Activated CD8-positive, alpha-beta memory T cell treated with anti-CD3 and anti-CD28 coated beads, Interleukin-2, amount 10 ng/mL, durations not matched to agents 7 days and 5 days (primary cell): Measurements from ENCODE around the gene MXD4. TPM values are rescaled to one million over a fixed set of nuclear protein-coding genes. Genes with fewer than 3 reads are reported as not detected.

ENCODE experiments used
- ATAC-seq: fragments of 150-1000 bp; cut with Tn5 transposase; one replicate; pipeline ENCODE4 v1.10.0; 2021; ENCODE audit warnings: moderate library complexity
- CTCF ChIA-PET: fragments of 350-600 bp; sonication (Branson Sonifier 250); formaldehyde crosslinking; loops from one replicate; lab custom pipeline; 2021; ENCODE audit warnings: antibody characterized with exemption; lab: Charles Lee
- DNase-seq: peaks from one replicate; pipeline ENCODE4 v3.0.0-alpha.2; 2020
- H3K27ac Mint-ChIP-seq: one replicate; pipeline ENCODE4 v1.8.0; 2021; ENCODE audit warnings: mild to moderate bottlenecking, mixed read lengths
- H3K27me3 Mint-ChIP-seq: one replicate; pipeline ENCODE4 v1.8.0; 2021; ENCODE audit warnings: mixed read lengths
- H3K36me3 Mint-ChIP-seq: one replicate; pipeline ENCODE4 v1.8.0; 2021; ENCODE audit warnings: mild to moderate bottlenecking, mixed read lengths
- H3K4me1 Mint-ChIP-seq: one replicate; pipeline ENCODE4 v1.8.0; 2021; ENCODE audit warnings: mixed read lengths
- H3K4me3 Mint-ChIP-seq: one replicate; pipeline ENCODE4 v1.8.0; 2021; ENCODE audit warnings: mild to moderate bottlenecking, moderate library complexity, mixed read lengths
- H3K9me3 Mint-ChIP-seq: one replicate; pipeline ENCODE4 v1.8.0; 2022; ENCODE audit warnings: low read depth, mixed read lengths
- total RNA-seq, 2 experiments: library from RNA; stranded (reverse); gene quantifications; one replicate each; pipeline ENCODE4 v1.2.3, GENCODE V29; 2021

The MXD4 gene
- total RNA-seq, 2 experiments from 2014 or later = 13.7 to 14.3 TPM

- no peaks in the 10 kb centered on the region for H3K9me3 Mint-ChIP-seq
- H3K4me3 Mint-ChIP-seq = no peak overlapping the region
- H3K36me3 Mint-ChIP-seq = no peaks in the 10 kb centered on the region
- H3K27ac Mint-ChIP-seq = no peak overlapping the region
- ATAC-seq (no peak), DNase-seq (no peak)
- peaks cover 1% of the 10 kb centered on the region for H3K4me1 Mint-ChIP-seq
- H3K27me3 Mint-ChIP-seq = no peaks in the 10 kb centered on the region
- CTCF ChIA-PET = interaction anchor here (0.8 kb wide), 1 partner anchor 182 kb away, joined by 3 read pairs; no protein-coding TSS in a partner anchor
Measured at GRCh38 chr4:2259541-2260343, 2.2 kb downstream of the MXD4 start.

GRCh38 chr4:2259036-2259540 is 2.8 kb downstream of the MXD4 start:
- no peak for DNase-seq
- peaks cover 1% of the 10 kb centered on the region for H3K4me1 Mint-ChIP-seq

GRCh38 chr4:2258091-2259035 is 3.5 kb downstream of the MXD4 start:
- CTCF ChIA-PET = interaction anchor here (0.8 kb wide), 1 partner anchor 183 kb away, joined by 3 read pairs; no protein-coding TSS in a partner anchor
- DNase-seq = peak; percentile 39
- Mint-ChIP-seq H3K27ac (no peak overlapping the region), H3K27me3 (no peaks in the 10 kb centered on the region), H3K4me1 (peaks cover 1% of the 10 kb centered on the region), H3K36me3 (no peaks in the 10 kb centered on the region), H3K4me3 (no peak overlapping the region), H3K9me3 (no peaks in the 10 kb centered on the region)
- no peak for ATAC-seq

More at GRCh38 chr4:2259036-2259540, 2.8 kb downstream of the MXD4 start:
- Mint-ChIP-seq H3K27me3 (no peaks in the 10 kb centered on the region), H3K27ac (no peak overlapping the region), H3K4me3 (no peak overlapping the region), H3K36me3 (no peaks in the 10 kb centered on the region), H3K9me3 (no peaks in the 10 kb centered on the region)
- CTCF ChIA-PET = interaction anchor here (0.8 kb wide), 1 partner anchor 183 kb away, joined by 3 read pairs; no protein-coding TSS in a partner anchor
- no peak for ATAC-seq

- DNase-seq (peak; percentile 38), ATAC-seq (no peak)
- Mint-ChIP-seq H3K36me3 (no peaks in the 10 kb centered on the region), H3K4me1 (no peaks in the 10 kb centered on the region), H3K27me3 (no peaks in the 10 kb centered on the region), H3K4me3 (no peak overlapping the region), H3K9me3 (no peaks in the 10 kb centered on the region), H3K27ac (no peak overlapping the region)
- CTCF ChIA-PET = no interaction called here
Measured at GRCh38 chr4:2257361-2258081, 4.4 kb downstream of the MXD4 start.

GRCh38 chr4:2256781-2257191 is 5.1 kb downstream of the MXD4 start:
- no peaks in the 10 kb centered on the region for H3K36me3 Mint-ChIP-seq
- ATAC-seq (no peak), DNase-seq (peak; percentile 37)
- CTCF ChIA-PET = interaction anchor here (1.1 kb wide), 1 partner anchor 37 kb away, joined by 3 read pairs; no protein-coding TSS in a partner anchor
- no peaks in the 10 kb centered on the region for H3K9me3 Mint-ChIP-seq
- no peaks in the 10 kb centered on the region for H3K27me3 Mint-ChIP-seq
- no peaks in the 10 kb centered on the region for H3K4me1 Mint-ChIP-seq
- no peak overlapping the region for H3K4me3 Mint-ChIP-seq
- no peak overlapping the region for H3K27ac Mint-ChIP-seq

GRCh38 chr4:2256156-2256731 is 5.7 kb downstream of the MXD4 start:
- CTCF ChIA-PET = interaction anchor here (1.1 kb wide), 1 partner anchor 36 kb away, joined by 3 read pairs; no protein-coding TSS in a partner anchor
- no peak overlapping the region for H3K27ac Mint-ChIP-seq
- ATAC-seq (no peak), DNase-seq (peak; percentile 38)
- H3K4me1 Mint-ChIP-seq = no peaks in the 10 kb centered on the region
- no peak overlapping the region for H3K4me3 Mint-ChIP-seq
- no peaks in the 10 kb centered on the region for H3K36me3 Mint-ChIP-seq
- no peaks in the 10 kb centered on the region for H3K9me3 Mint-ChIP-seq
- no peaks in the 10 kb centered on the region for H3K27me3 Mint-ChIP-seq

- Mint-ChIP-seq H3K9me3 (no peaks in the 10 kb centered on the region), H3K36me3 (no peaks in the 10 kb centered on the region), H3K4me3 (no peak overlapping the region), H3K27me3 (no peaks in the 10 kb centered on the region), H3K4me1 (no peaks in the 10 kb centered on the region), H3K27ac (no peak overlapping the region)
- DNase-seq = peak; percentile 28
- ATAC-seq = no peak
- CTCF ChIA-PET = interaction anchor here (1.1 kb wide), 1 partner anchor 36 kb away, joined by 3 read pairs; no protein-coding TSS in a partner anchor
Measured at GRCh38 chr4:2255501-2256155, 6.3 kb downstream of the MXD4 start.

GRCh38 chr4:2254665-2255500 is 7.0 kb downstream of the MXD4 start:
- ATAC-seq (no peak), DNase-seq (peak; percentile 37)
- Mint-ChIP-seq H3K36me3 (no peaks in the 10 kb centered on the region), H3K4me1 (no peaks in the 10 kb centered on the region), H3K9me3 (no peaks in the 10 kb centered on the region), H3K27ac (no peak overlapping the region), H3K4me3 (no peak overlapping the region), H3K27me3 (no peaks in the 10 kb centered on the region)
- CTCF ChIA-PET = no interaction called here

- Mint-ChIP-seq H3K27me3 (no peaks in the 10 kb centered on the region), H3K27ac (no peak overlapping the region), H3K4me1 (no peaks in the 10 kb centered on the region), H3K9me3 (no peaks in the 10 kb centered on the region), H3K36me3 (no peaks in the 10 kb centered on the region), H3K4me3 (no peak overlapping the region)
- DNase-seq (peak; percentile 36), ATAC-seq (no peak)
- CTCF ChIA-PET = no interaction called here
Measured at GRCh38 chr4:2253160-2254084, 8.5 kb downstream of the MXD4 start.

- Mint-ChIP-seq H3K4me1 (no peaks in the 10 kb centered on the region), H3K9me3 (no peaks in the 10 kb centered on the region), H3K27me3 (no peaks in the 10 kb centered on the region), H3K36me3 (no peaks in the 10 kb centered on the region), H3K27ac (no peak overlapping the region), H3K4me3 (no peak overlapping the region)
- peak; percentile 35 for DNase-seq
- ATAC-seq = no peak
- CTCF ChIA-PET = no interaction called here
Measured at GRCh38 chr4:2252530-2253091, 9.3 kb downstream of the MXD4 start.
